ENCODE data around the gene SLC9A8.

The SLC9A8 gene

DNA sequence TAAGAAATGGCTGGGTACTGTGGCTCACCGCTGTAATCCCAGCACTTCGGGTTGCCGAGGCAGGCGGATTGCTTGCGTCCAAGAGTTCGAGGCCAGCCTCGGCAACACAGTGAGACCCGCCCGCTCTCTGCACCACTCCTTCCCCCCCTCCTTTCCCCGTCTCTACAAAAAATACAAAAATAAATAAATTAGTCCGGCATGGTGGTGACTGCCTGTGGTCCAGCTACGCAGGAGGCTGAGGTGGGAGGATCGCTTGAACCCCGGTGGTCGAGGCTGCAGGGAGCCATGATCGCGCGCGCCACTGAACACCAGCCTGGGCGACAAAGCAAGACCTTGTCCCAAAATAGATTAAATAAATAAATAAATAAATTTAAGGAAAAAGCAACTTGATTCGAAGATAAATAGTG lies 123.1 kb downstream of the SLC9A8 start:
- peak overlapping the region; percentile 65 for H2BK120ac ChIP-seq (ENCODE audit: insufficient read depth, low read length, poor library complexity)
- H3K4me1 ChIP-seq (ENCODE audit: control insufficient read depth in 1 of 2, insufficient read depth in 2 of 2, low read length in 2 of 2): peaks cover 4% of the 10 kb centered on the region in 2 experiments
- H3K9me3 ChIP-seq (ENCODE audit: insufficient read depth, low read depth, low read length): peaks cover 2% of the 10 kb centered on the region
- H4K8ac ChIP-seq (ENCODE audit: low read depth, low read length): peak overlapping the region; percentile 83
- no peak for DNase-seq
- peaks cover 6% of the 10 kb centered on the region for H3K79me1 ChIP-seq (ENCODE audit: low read length)
- no peak overlapping the region for H3K9ac ChIP-seq (ENCODE audit: low read length)
- H4K12ac ChIP-seq (ENCODE audit: low read depth, low read length): peak overlapping the region; percentile 78
- no peak overlapping the region for H3K4me3 ChIP-seq (ENCODE audit: low read depth, low read length)
- H3K27me3 ChIP-seq (ENCODE audit: insufficient read depth, low read length): no peaks in the 10 kb centered on the region
- WGBS (ENCODE audit: extremely low coverage, insufficient coverage, insufficient read length): no CpG with 5 or more reads among the region's 21 CpGs
- H3K79me2 ChIP-seq (ENCODE audit: control insufficient read depth, insufficient read depth, low read length, poor library complexity): peaks cover 11% of the 10 kb centered on the region
- no peak overlapping the region for H3K23ac ChIP-seq (ENCODE audit: low read length)
- H2BK12ac ChIP-seq (ENCODE audit: low read length): no peak overlapping the region
- H3K18ac ChIP-seq (ENCODE audit: low read length): peak overlapping the region; percentile 53
- peak overlapping the region; percentile 62 for H3K14ac ChIP-seq (ENCODE audit: low read length)
- H3K36me3 ChIP-seq (ENCODE audit: control insufficient read depth in 1 of 2, insufficient read depth in 2 of 2, low read length in 2 of 2): peaks cover 2% of the 10 kb centered on the region in 2 experiments
- H3K4me2 ChIP-seq (ENCODE audit: low read length): no peak overlapping the region
- no peak overlapping the region for H3K4ac ChIP-seq (ENCODE audit: low read depth, low read length)
- H3K27ac ChIP-seq (ENCODE audit: low read depth, low read length): no peak overlapping the region
- peak overlapping the region; percentile 45 for H2AK5ac ChIP-seq (ENCODE audit: low read length)
- peak overlapping the region; percentile 72 for H4K91ac ChIP-seq (ENCODE audit: low read depth, low read length)
- H2AFZ ChIP-seq (ENCODE audit: insufficient read depth, low read length, poor library complexity): peak overlapping the region; percentile 66
- no peak overlapping the region for H2BK5ac ChIP-seq (ENCODE audit: low read depth, low read length, poor library complexity)

DNA sequence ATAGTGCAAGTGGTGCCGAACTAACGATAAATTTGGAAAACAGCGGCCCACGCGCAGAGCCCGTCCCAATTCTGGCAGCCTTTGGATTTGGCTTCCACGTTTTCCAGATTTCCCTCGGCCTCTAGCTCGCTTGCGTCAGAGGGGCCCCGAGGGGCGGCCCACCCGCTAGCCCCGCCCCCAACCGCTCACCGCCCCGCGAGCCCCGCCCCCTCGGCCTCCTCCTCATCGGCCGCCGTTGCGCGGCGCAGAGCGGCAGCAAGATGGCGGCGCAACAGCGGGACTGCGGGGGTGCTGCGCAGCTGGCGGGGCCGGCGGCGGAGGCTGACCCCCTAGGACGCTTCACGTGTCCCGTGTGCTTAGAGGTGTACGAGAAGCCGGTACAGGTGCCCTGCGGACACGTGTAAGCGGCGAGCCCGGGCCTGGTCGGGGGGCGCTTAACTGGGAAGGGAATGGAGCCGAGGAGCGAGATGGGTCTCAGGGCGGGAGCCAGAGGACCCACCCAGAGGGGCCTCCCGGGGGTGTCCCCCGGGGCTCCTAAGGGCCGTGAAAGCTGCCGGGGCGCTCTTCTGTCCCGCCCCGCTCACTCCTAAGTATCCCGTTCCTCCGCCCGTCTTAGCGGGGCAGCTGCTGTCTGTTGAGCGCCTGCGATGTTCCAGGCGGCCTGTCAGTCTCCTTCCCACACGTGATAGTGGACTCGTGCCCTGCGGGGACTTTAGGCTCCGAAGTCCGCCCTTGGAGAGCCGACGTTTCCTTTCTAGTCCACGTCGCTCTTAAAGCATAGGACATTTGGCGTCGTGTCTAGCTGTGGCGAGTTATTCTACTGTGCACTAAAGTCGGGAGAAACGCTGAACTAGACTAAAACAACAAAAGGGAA lies 123.8 kb downstream of the SLC9A8 start, which contains the start of gene RNF114:
Gene RNF114, plus strand, starts transcription at position 245 of the 874 bp plus-strand sequence. Its CDS starts 16 bp downstream, at position 261.
- Histone ChIP-seq H3K4me3 (ENCODE audit: low read depth, low read length) (peak within 1 kb of the TSS; percentile 98), H2AFZ (ENCODE audit: insufficient read depth, low read length, poor library complexity) (peak within 1 kb of the TSS; percentile 83), H3K4ac (ENCODE audit: low read depth, low read length) (peak within 1 kb of the TSS; percentile 97), H3K27me3 (ENCODE audit: insufficient read depth, low read length) (no peaks in the 10 kb centered on the region), H3K18ac (ENCODE audit: low read length) (peak within 1 kb of the TSS; percentile 91), H3K9me3 (ENCODE audit: insufficient read depth, low read depth, low read length) (peaks cover 2% of the 10 kb centered on the region), H2BK120ac (ENCODE audit: insufficient read depth, low read length, poor library complexity) (peak within 1 kb of the TSS; percentile 65), H4K8ac (ENCODE audit: low read depth, low read length) (peak within 1 kb of the TSS; percentile 93), H3K79me1 (ENCODE audit: low read length) (peaks cover 6% of the 10 kb centered on the region), H4K91ac (ENCODE audit: low read depth, low read length) (peak within 1 kb of the TSS; percentile 86), H3K9ac (ENCODE audit: low read length) (peak within 1 kb of the TSS; percentile 92), H3K14ac (ENCODE audit: low read length) (peak within 1 kb of the TSS; percentile 92), H3K4me1 (ENCODE audit: control insufficient read depth in 1 of 2, insufficient read depth in 2 of 2, low read length in 2 of 2) (peaks cover 4% of the 10 kb centered on the region in 2 experiments), H3K27ac (ENCODE audit: low read depth, low read length) (peak within 1 kb of the TSS; percentile 42), H2BK12ac (ENCODE audit: low read length) (no peak within 1 kb of the TSS), H3K4me2 (ENCODE audit: low read length) (peak within 1 kb of the TSS; percentile 79), H3K36me3 (ENCODE audit: control insufficient read depth in 1 of 2, insufficient read depth in 2 of 2, low read length in 2 of 2) (peaks cover 6% of the 10 kb centered on the region in 2 experiments), H2BK5ac (ENCODE audit: low read depth, low read length, poor library complexity) (peak within 1 kb of the TSS; percentile 74), H2AK5ac (ENCODE audit: low read length) (peak within 1 kb of the TSS; percentile 66), H3K79me2 (ENCODE audit: control insufficient read depth, insufficient read depth, low read length, poor library complexity) (peaks cover 11% of the 10 kb centered on the region), H3K23ac (ENCODE audit: low read length) (no peak within 1 kb of the TSS), H4K12ac (ENCODE audit: low read depth, low read length) (peak within 1 kb of the TSS; percentile 78)
- WGBS (ENCODE audit: extremely low coverage, insufficient coverage, insufficient read length): no CpG with 5 or more reads among the region's 79 CpGs
- DNase-seq: peak; percentile 86 to 97

DNA sequence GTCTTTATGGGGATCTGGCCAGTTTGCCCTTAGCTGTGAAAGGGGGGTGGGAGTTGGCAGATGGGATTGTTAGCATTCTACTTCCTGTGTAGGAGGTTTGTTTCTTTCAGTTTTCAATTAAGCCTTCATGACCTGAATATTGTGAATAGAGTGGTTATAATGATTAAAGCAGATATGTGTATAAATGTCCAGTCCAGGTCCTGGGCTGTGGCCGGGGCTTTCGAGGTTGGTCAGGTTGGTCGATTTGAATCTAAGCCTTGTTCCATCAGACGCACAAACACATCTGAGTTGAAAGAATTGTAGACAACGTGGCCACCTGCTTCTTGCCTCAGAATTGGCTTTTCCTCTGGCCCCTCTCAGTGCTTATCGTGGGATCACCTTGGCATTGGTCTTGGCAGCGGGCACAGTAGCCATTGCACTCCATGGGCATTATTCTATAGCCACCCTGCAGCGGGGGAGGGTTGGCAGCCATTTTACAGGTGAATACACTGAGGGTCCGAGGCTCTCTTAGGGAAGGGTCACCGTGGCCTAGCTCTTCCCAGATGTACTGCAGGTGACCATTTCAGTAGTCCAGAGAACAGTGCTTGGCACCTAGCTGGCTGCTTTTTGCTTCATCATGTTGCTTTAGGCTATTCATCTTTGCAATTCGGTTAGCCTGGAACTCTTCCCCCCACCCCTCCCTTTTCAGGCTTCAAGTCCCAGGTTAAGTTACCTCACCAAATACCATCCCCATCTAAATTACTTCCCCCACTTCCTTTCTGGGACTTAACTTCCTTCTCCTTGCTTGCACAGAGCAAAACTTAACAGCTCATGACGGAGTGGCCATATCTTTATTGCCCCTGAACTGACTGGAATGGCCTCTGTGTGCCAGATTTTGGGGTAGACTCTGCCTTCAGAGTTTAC lies 124.7 kb downstream of the SLC9A8 start:
- no CpG with 5 or more reads among the region's 12 CpGs for WGBS (ENCODE audit: extremely low coverage, insufficient coverage, insufficient read length)
- no peak overlapping the region for H2BK12ac ChIP-seq (ENCODE audit: low read length)

More for the DNA sequence above, 124.7 kb downstream of the SLC9A8 start:
- Histone ChIP-seq H4K8ac (ENCODE audit: low read depth, low read length) (no peak overlapping the region), H3K4me1 (ENCODE audit: control insufficient read depth in 1 of 2, insufficient read depth in 2 of 2, low read length in 2 of 2) (peaks cover 4% of the 10 kb centered on the region in 2 experiments), H3K18ac (ENCODE audit: low read length) (peak overlapping the region; percentile 42), H3K79me2 (ENCODE audit: control insufficient read depth, insufficient read depth, low read length, poor library complexity) (peaks cover 11% of the 10 kb centered on the region), H3K9me3 (ENCODE audit: insufficient read depth, low read depth, low read length) (peaks cover 2% of the 10 kb centered on the region), H2BK120ac (ENCODE audit: insufficient read depth, low read length, poor library complexity) (no peak overlapping the region), H3K27me3 (ENCODE audit: insufficient read depth, low read length) (no peaks in the 10 kb centered on the region), H3K23ac (ENCODE audit: low read length) (no peak overlapping the region), H2BK5ac (ENCODE audit: low read depth, low read length, poor library complexity) (no peak overlapping the region), H3K9ac (ENCODE audit: low read length) (peak overlapping the region; percentile 92), H3K79me1 (ENCODE audit: low read length) (peaks cover 6% of the 10 kb centered on the region), H3K14ac (ENCODE audit: low read length) (no peak overlapping the region), H3K27ac (ENCODE audit: low read depth, low read length) (peak overlapping the region; percentile 42), H2AFZ (ENCODE audit: insufficient read depth, low read length, poor library complexity) (peak overlapping the region; percentile 8), H3K4ac (ENCODE audit: low read depth, low read length) (peak overlapping the region; percentile 97), H4K12ac (ENCODE audit: low read depth, low read length) (no peak overlapping the region), H3K4me2 (ENCODE audit: low read length) (peak overlapping the region; percentile 79), H2AK5ac (ENCODE audit: low read length) (no peak overlapping the region), H3K4me3 (ENCODE audit: low read depth, low read length) (peak overlapping the region; percentile 98), H4K91ac (ENCODE audit: low read depth, low read length) (peak overlapping the region; percentile 86), H3K36me3 (ENCODE audit: control insufficient read depth in 1 of 2, insufficient read depth in 2 of 2, low read length in 2 of 2) (peaks cover 11 to 13% of the 10 kb centered on the region in 2 experiments)
- DNase-seq: no peak

Measured in trophoblast cell (in vitro differentiated cells and primary cell).